Measurements from ENCODE around the gene PDE11A.

Gene PDE11A

DNA sequence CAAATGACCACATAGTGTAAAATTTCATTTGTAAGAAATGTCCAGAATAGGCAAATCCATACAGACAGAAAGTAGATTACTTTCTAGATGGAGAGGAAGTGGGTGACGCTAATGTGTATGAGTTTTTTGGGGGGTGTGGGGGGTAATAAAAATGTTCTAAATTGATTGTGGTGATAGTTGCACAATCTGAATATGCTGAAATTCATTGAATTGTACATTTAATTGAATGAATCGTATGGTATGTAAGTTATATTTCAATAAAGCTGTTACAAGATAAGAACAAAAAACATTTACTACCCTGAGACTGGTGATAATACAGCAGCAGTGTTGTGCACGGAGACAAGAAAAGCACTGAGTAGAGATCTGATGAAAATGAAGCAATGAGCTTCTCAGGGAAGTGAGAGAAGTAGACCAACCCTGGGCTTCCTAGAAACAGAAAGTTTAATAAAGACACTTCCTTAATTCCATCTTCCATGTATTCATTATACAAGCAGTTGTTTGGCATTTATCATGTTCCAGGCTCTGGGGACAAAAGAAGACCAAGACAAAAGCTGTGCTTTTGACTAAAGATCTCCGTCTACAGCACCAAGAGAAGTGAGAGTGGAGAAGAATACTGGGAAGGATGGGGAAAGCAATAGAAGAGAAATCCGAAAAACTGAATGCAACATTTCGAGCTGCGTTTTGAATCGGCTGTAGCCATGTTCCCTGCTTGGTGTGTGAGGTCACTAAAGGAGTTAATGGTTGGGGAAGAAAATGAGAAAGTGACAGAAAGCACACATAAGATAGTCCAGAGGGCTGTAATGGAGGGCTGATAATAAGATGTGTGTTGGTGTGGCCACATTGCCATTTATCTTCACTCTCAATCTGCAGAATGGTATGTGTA lies 1.8 kb upstream of the PDE11A start:
- peak; percentile 25 for DNase-seq (ENCODE audit: low read depth)
- TF ChIP-seq, protein P1, sequence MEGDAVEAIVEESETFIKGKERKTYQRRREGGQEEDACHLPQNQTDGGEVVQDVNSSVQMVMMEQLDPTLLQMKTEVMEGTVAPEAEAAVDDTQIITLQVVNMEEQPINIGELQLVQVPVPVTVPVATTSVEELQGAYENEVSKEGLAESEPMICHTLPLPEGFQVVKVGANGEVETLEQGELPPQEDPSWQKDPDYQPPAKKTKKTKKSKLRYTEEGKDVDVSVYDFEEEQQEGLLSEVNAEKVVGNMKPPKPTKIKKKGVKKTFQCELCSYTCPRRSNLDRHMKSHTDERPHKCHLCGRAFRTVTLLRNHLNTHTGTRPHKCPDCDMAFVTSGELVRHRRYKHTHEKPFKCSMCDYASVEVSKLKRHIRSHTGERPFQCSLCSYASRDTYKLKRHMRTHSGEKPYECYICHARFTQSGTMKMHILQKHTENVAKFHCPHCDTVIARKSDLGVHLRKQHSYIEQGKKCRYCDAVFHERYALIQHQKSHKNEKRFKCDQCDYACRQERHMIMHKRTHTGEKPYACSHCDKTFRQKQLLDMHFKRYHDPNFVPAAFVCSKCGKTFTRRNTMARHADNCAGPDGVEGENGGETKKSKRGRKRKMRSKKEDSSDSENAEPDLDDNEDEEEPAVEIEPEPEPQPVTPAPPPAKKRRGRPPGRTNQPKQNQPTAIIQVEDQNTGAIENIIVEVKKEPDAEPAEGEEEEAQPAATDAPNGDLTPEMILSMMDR (conservative IDR thresholded peaks at IDR 0.05; ENCODE audit: low read length), result no peak
- H3K4me3 ChIP-seq (ENCODE audit: low read length), result no peak overlapping the region

DNA sequence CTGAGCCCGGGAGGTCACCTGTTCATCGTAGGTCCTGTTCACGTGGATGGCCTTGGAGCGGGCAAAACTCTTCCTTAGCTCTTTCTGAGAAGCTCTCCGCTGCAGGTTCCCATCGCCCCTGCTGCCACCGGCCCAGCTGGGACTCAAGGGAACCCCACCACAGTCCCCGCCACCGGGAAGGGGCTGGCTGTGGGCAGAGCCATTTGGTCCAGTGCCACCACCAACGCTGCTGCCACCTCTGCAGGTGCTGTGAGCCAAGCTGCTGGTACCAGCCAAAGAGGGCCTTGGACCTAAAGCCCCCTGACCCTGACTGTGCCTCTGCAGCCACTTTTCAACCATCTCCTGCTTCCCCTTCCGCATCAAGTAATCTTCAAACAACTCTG lies 586 bp downstream of the PDE11A start:
- DNase-seq (ENCODE audit: low read depth), result no peak
- H3K4me3 ChIP-seq (ENCODE audit: low read length), result peak overlapping the region; percentile 64
- TF ChIP-seq, protein P1 (conservative IDR thresholded peaks at IDR 0.05; ENCODE audit: low read length), result no peak

DNA sequence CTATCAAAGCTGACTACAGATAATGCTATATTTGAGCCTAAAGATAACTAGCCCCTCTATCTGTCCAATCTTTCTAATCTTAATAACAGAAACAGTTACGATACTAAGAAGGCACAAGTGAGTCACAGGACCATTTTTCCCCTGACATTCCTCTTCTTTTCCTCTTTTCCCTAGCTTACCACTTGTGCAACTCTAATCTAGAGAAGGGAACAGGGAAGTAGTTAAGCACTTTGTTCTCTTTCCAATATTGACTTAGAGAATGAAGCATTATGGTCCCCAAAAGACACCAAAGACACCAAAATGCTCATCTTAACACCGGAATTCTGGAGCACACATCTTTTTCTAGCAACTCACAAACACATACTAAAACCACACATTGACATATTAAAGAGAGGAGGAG lies 1.8 kb downstream of the PDE11A start:
- DNase-seq (ENCODE audit: low read depth), result peak; percentile 22
- TF ChIP-seq, protein P1 (conservative IDR thresholded peaks at IDR 0.05; ENCODE audit: low read length), result no peak
- peak overlapping the region; percentile 12 for H3K4me3 ChIP-seq (ENCODE audit: low read length)

DNA sequence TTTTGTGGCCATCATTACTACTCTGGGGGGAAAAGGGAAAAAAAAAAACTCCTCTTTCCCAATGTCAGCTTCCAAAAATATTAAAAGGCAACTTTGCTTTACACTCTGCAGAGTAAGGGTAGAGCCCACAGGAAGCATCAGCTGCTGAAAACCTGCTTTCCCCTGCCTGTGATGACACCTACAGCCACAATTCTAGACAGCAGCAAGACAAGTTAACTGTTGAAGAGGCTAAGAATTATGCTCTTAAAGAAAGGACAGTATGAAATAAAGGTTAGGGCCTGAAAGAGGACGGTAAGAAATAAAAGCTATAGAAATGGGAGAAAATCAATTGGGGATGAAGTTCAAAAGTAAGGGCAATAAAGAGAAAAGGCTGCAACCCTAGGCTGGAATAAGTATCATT lies 3.0 kb downstream of the PDE11A start:
- TF ChIP-seq, protein P1 (conservative IDR thresholded peaks at IDR 0.05; ENCODE audit: low read length), result peak; percentile 39
- DNase-seq (ENCODE audit: low read depth), result peak; percentile 30
- peak overlapping the region; percentile 20; the same call in 1 of the 2 replicates for H3K4me3 ChIP-seq (ENCODE audit: low read length)

DNA sequence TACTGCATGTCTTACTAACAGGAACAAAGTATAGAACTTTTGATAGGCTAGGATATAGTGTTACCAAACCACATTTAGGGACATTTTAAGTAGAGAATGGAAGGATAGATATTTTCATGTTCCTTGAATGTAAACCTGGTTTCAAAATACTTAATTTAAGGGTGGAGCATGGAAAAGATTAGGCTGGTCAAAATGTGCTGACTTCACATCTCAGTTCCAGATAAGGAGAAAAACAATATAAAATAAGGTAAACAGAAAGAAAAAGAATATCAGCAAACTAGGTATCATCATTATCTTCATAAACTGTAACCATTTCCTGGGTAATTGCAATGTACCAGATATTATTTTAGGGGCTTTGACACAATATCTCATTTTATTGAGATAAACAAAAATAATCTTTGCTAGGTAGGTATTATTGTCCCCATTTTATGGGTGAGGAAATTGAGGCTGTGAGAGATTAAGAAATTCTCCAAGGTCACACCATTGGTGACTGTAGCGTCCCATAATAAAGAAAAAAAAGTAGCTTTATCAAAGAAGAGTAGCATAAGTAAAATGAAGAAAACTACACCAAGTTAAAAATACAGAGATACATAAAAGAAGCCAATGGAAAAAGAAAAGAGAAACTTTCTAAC lies 3.6 kb downstream of the PDE11A start:
- TF ChIP-seq, protein P1 (conservative IDR thresholded peaks at IDR 0.05; ENCODE audit: low read length), result no peak
- DNase-seq (ENCODE audit: low read depth), result no peak
- peak overlapping the region; percentile 20; the same call in 1 of the 2 replicates for H3K4me3 ChIP-seq (ENCODE audit: low read length)

DNA sequence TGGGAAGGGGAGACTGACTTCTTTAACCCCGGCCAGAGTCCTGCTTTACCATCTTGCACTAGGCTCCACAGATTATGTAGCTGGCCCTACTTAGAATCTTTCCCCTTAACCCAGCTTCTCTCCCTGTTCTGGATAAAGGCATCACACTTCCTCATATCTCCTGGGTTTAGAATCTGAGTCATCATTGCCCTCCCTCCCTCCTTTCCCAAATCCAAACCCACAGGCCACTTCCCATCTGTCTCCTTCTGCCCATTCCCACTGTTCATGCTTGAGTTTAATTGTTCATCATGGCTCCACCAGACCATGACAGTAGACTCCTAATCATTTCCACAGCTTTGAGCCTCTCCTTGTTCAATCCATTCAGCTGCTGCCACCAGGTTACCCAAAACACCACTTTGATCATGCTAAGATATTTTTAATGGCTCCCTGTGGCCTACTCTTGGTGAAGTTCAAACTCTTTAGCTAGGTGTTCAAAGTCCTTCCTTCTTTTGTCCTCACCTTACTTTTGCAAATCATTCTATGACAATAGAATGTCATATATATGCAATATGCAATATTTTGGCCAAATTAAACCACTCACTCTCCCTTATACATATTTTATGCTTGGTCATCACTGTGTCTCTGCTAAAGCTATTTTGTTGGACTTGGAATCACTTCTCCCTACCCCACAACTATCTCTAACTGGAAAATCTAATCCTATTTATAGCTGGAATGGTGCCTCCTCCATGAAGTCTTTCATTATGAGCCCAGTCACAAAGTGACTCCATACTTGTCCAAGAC lies 5.5 kb downstream of the PDE11A start:
- DNase-seq (ENCODE audit: low read depth), result peak; percentile 60
- TF ChIP-seq, protein P1 (conservative IDR thresholded peaks at IDR 0.05; ENCODE audit: low read length), result no peak
- H3K4me3 ChIP-seq (ENCODE audit: low read length), result no peak overlapping the region

Measured in AG10803 (cell line).